ENCODE results near the gene COL4A1. TPM values are rescaled to one million over a fixed set of nuclear protein-coding genes. Genes with fewer than 3 reads are reported as not detected.
A peak's percentile ranks its signal among the peaks of the same experiment; 100 is the strongest.

The COL4A1 gene
- polyA plus RNA-seq, 1 donor, result 146 TPM

GRCh38 chr13:110301606-110302553 is 5.1 kb downstream of the COL4A1 start:
- Histone ChIP-seq H3K4me3 (ENCODE audit: low read length) (no peak overlapping the region), H3K27me3 (ENCODE audit: control insufficient read depth, insufficient read depth, low read length) (peaks cover 4% of the 10 kb centered on the region), H3K27ac (ENCODE audit: low read length) (peak overlapping the region; percentile 22), H3K9me3 (ENCODE audit: control insufficient read depth, low read depth, low read length) (no peaks in the 10 kb centered on the region), H3K4me1 (ENCODE audit: control insufficient read depth, insufficient read depth, low read length) (peaks cover 6% of the 10 kb centered on the region), H3K36me3 (ENCODE audit: control insufficient read depth, insufficient read depth, low read length) (no peaks in the 10 kb centered on the region)
- WGBS (ENCODE audit: insufficient coverage, low lambda C conversion rate), result 96% methylated on average over 5 of the region's 21 CpGs
- no peak for DNase-seq

DNA sequence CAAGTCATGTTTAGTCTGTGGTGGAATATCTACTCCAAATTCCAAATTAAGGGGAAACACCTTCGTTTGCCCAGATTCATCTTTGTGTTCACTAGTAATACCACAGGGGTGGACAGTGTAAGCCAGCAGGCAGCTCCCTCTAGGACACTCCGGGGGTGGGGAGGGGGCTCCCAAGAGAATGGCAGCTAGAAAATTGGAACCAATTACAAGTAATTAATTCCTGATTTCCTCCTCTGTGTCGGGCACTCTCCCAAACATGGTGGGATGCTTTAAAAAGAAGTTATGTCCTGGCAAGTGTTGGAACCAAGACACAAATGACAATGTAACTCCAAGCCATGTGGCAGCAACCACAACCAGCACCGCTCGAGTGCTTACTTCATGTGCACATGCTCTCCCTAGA is 5.9 kb downstream of the COL4A1 start:
- H3K4me3 ChIP-seq (ENCODE audit: low read length), result no peak overlapping the region
- peak overlapping the region; percentile 22 for H3K27ac ChIP-seq (ENCODE audit: low read length)
- no peaks in the 10 kb centered on the region for H3K9me3 ChIP-seq (ENCODE audit: control insufficient read depth, low read depth, low read length)
- DNase-seq, result no peak
- H3K27me3 ChIP-seq (ENCODE audit: control insufficient read depth, insufficient read depth, low read length), result no peaks in the 10 kb centered on the region
- no CpG with 5 or more reads among the region's 5 CpGs for WGBS (ENCODE audit: insufficient coverage, low lambda C conversion rate)
- peaks cover 6% of the 10 kb centered on the region for H3K4me1 ChIP-seq (ENCODE audit: control insufficient read depth, insufficient read depth, low read length)
- H3K36me3 ChIP-seq (ENCODE audit: control insufficient read depth, insufficient read depth, low read length), result no peaks in the 10 kb centered on the region

DNA sequence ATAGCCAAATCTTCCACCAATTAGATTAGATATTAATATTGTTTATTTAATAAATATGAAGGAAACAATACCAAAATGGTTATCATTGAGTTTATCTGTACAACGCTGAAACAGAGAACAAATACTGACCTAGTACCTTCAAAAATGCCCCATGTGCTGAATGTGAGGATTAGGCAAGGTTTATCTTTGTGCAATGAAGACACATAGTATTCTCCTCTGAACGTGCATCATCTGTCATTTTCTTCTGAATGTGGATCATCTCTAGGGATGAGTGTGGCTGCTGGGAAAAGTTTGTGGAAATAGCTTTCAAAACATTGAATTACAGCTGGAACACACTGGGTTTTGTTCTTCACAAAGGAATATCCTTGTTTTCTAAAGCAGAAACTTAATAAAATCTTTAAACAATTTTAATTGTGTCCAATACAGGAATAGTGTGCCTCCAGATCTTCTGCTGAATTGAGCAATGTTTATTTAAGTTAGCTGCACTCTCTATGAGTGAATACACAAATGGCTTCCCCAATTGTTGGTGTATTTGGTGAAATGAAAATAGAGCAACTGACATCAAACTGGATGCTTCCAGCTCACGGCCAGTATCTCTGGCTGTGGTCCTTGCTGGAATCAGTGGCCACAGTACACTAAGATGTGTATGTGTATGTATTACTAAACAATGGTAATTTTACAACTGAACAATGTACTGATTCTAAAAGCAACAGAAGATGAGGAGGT is 6.7 kb downstream of the COL4A1 start:
- no peaks in the 10 kb centered on the region for H3K27me3 ChIP-seq (ENCODE audit: control insufficient read depth, insufficient read depth, low read length)
- no CpG with 5 or more reads among the region's 3 CpGs for WGBS (ENCODE audit: insufficient coverage, low lambda C conversion rate)
- no peaks in the 10 kb centered on the region for H3K9me3 ChIP-seq (ENCODE audit: control insufficient read depth, low read depth, low read length)
- H3K27ac ChIP-seq (ENCODE audit: low read length), result no peak overlapping the region
- H3K4me3 ChIP-seq (ENCODE audit: low read length), result no peak overlapping the region
- peaks cover 6% of the 10 kb centered on the region for H3K4me1 ChIP-seq (ENCODE audit: control insufficient read depth, insufficient read depth, low read length)
- H3K36me3 ChIP-seq (ENCODE audit: control insufficient read depth, insufficient read depth, low read length), result no peaks in the 10 kb centered on the region
- DNase-seq, result no peak

GRCh38 chr13:110299283-110299840 is 7.6 kb downstream of the COL4A1 start:
- Histone ChIP-seq H3K27ac (ENCODE audit: low read length) (peak overlapping the region; percentile 12), H3K36me3 (ENCODE audit: control insufficient read depth, insufficient read depth, low read length) (no peaks in the 10 kb centered on the region), H3K9me3 (ENCODE audit: control insufficient read depth, low read depth, low read length) (no peaks in the 10 kb centered on the region), H3K27me3 (ENCODE audit: control insufficient read depth, insufficient read depth, low read length) (no peaks in the 10 kb centered on the region), H3K4me1 (ENCODE audit: control insufficient read depth, insufficient read depth, low read length) (peaks cover 6% of the 10 kb centered on the region), H3K4me3 (ENCODE audit: low read length) (no peak overlapping the region)
- no peak for DNase-seq
- no CpG with 5 or more reads among the region's 10 CpGs for WGBS (ENCODE audit: insufficient coverage, low lambda C conversion rate)

GRCh38 chr13:110298505-110299282 is 8.3 kb downstream of the COL4A1 start:
- WGBS (ENCODE audit: insufficient coverage, low lambda C conversion rate), result no CpG with 5 or more reads among the region's 33 CpGs
- Histone ChIP-seq H3K27ac (ENCODE audit: low read length) (peak overlapping the region; percentile 12), H3K4me1 (ENCODE audit: control insufficient read depth, insufficient read depth, low read length) (peaks cover 6% of the 10 kb centered on the region), H3K9me3 (ENCODE audit: control insufficient read depth, low read depth, low read length) (no peaks in the 10 kb centered on the region), H3K4me3 (ENCODE audit: low read length) (no peak overlapping the region), H3K27me3 (ENCODE audit: control insufficient read depth, insufficient read depth, low read length) (no peaks in the 10 kb centered on the region), H3K36me3 (ENCODE audit: control insufficient read depth, insufficient read depth, low read length) (no peaks in the 10 kb centered on the region)
- no peak for DNase-seq

DNA sequence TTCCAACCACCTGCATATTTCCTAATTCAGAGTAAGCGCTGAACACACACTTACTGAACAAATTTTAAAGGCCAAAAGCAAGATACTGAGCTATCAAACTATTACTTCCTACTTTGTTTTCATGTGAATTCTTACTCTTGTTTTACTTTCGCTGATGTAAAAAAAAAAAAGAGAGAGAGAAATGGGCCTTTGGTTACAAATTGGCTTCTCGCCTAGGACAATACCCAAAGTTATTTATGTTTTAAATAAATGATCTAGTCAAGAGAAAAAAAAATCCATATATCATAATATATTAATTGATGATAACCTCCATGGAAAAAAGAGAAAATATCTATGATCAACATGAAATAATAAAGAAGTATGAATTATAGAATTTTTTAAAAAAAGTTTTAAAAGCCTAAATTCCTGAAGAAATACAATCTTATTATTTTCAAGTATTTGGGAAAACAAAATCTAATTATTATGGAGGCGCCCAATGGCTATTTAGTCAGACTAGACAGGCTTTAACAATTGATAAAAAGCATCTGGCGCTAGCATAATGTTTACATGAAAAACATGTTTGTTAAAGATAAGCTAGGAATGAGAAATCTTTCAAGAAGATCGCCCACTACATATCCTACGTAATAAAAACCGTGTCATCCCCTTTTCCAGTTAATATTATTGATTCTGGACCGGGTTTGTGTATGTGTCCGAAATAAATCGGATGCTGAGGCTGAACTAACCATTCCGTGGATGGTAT is 9.0 kb downstream of the COL4A1 start:
- no peaks in the 10 kb centered on the region for H3K36me3 ChIP-seq (ENCODE audit: control insufficient read depth, insufficient read depth, low read length)
- H3K27ac ChIP-seq (ENCODE audit: low read length), result no peak overlapping the region
- H3K9me3 ChIP-seq (ENCODE audit: control insufficient read depth, low read depth, low read length), result no peaks in the 10 kb centered on the region
- no peaks in the 10 kb centered on the region for H3K27me3 ChIP-seq (ENCODE audit: control insufficient read depth, insufficient read depth, low read length)
- DNase-seq, result no peak
- H3K4me3 ChIP-seq (ENCODE audit: low read length), result no peak overlapping the region
- 93% methylated on average over 3 of the region's 12 CpGs for WGBS (ENCODE audit: insufficient coverage, low lambda C conversion rate)
- peaks cover 6% of the 10 kb centered on the region for H3K4me1 ChIP-seq (ENCODE audit: control insufficient read depth, insufficient read depth, low read length)

- H3K36me3 ChIP-seq (ENCODE audit: control insufficient read depth, insufficient read depth, low read length), result no peaks in the 10 kb centered on the region
- H3K27me3 ChIP-seq (ENCODE audit: control insufficient read depth, insufficient read depth, low read length), result no peaks in the 10 kb centered on the region
- H3K9me3 ChIP-seq (ENCODE audit: control insufficient read depth, low read depth, low read length), result no peaks in the 10 kb centered on the region
- no peak for DNase-seq
- no CpG with 5 or more reads among the region's 6 CpGs for WGBS (ENCODE audit: insufficient coverage, low lambda C conversion rate)
- H3K27ac ChIP-seq (ENCODE audit: low read length), result no peak overlapping the region
- no peak overlapping the region for H3K4me3 ChIP-seq (ENCODE audit: low read length)
- peaks cover 6% of the 10 kb centered on the region for H3K4me1 ChIP-seq (ENCODE audit: control insufficient read depth, insufficient read depth, low read length)
Observed at GRCh38 chr13:110297011-110297410, 9.9 kb downstream of the COL4A1 start.

DNA sequence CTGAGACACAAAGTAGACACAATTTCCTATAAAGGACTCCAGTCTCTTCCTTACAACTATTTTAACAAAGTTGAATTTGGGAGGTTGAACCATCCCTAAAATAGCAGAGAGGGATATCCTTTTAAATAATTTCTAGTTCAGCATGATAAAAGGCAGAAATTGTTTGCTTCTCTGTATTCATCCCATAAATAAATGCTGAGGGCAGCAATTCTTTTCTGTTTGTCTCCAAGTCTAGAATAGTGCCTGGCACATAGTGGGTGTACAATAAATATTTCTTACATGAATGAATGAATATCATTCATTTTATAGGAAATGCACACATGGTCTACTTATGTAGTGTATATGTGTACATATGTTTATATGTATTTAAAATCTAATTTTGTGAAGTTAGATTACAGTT is 12.3 kb downstream of the COL4A1 start:
- Histone ChIP-seq H3K9me3 (ENCODE audit: control insufficient read depth, low read depth, low read length) (no peaks in the 10 kb centered on the region), H3K36me3 (ENCODE audit: control insufficient read depth, insufficient read depth, low read length) (no peaks in the 10 kb centered on the region), H3K4me3 (ENCODE audit: low read length) (no peak overlapping the region), H3K27me3 (ENCODE audit: control insufficient read depth, insufficient read depth, low read length) (no peaks in the 10 kb centered on the region), H3K27ac (ENCODE audit: low read length) (no peak overlapping the region), H3K4me1 (ENCODE audit: control insufficient read depth, insufficient read depth, low read length) (peaks cover 3% of the 10 kb centered on the region)
- no peak for DNase-seq

DNA sequence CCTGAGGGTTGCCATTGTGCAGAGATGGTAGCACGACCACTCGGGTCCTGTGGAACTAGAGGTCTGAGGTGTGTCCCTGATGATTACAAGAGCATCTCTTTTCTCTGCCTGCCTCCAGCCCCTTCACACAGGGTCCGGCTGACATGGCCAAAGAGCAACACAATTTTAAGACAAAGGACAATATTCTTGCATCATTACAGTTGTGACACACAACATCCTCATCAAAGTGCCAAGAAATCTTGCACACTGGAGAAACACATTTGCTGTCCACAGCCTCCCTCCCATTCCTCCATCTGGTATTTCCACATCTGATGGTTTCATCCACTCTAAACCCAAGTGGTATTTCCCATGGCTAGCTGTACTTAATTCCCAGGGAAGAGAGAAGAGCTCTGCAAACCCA is 12.8 kb downstream of the COL4A1 start:
- DNase-seq, result no peak
- Histone ChIP-seq H3K4me3 (ENCODE audit: low read length) (no peak overlapping the region), H3K27me3 (ENCODE audit: control insufficient read depth, insufficient read depth, low read length) (no peaks in the 10 kb centered on the region), H3K36me3 (ENCODE audit: control insufficient read depth, insufficient read depth, low read length) (no peaks in the 10 kb centered on the region), H3K4me1 (ENCODE audit: control insufficient read depth, insufficient read depth, low read length) (peaks cover 3% of the 10 kb centered on the region), H3K9me3 (ENCODE audit: control insufficient read depth, low read depth, low read length) (no peaks in the 10 kb centered on the region), H3K27ac (ENCODE audit: low read length) (no peak overlapping the region)
- no CpG with 5 or more reads among the region's 3 CpGs for WGBS (ENCODE audit: insufficient coverage, low lambda C conversion rate)

Measured in large intestine (tissue), 3 donors.